Cerebellar cortex (tissue), 1 donor: ENCODE data around the gene FRMD4A.
"Not testable (repeated sequence)": the region's sequence is repeated elsewhere in the genome, so short reads cannot be mapped to it uniquely, and the experiment has no call there.

ENCODE experiments used
- DNase-seq: peaks from one replicate; pipeline ENCODE4 v3.0.0-alpha.2; 2015; ENCODE audit warnings: low spot score

The FRMD4A gene

DNA sequence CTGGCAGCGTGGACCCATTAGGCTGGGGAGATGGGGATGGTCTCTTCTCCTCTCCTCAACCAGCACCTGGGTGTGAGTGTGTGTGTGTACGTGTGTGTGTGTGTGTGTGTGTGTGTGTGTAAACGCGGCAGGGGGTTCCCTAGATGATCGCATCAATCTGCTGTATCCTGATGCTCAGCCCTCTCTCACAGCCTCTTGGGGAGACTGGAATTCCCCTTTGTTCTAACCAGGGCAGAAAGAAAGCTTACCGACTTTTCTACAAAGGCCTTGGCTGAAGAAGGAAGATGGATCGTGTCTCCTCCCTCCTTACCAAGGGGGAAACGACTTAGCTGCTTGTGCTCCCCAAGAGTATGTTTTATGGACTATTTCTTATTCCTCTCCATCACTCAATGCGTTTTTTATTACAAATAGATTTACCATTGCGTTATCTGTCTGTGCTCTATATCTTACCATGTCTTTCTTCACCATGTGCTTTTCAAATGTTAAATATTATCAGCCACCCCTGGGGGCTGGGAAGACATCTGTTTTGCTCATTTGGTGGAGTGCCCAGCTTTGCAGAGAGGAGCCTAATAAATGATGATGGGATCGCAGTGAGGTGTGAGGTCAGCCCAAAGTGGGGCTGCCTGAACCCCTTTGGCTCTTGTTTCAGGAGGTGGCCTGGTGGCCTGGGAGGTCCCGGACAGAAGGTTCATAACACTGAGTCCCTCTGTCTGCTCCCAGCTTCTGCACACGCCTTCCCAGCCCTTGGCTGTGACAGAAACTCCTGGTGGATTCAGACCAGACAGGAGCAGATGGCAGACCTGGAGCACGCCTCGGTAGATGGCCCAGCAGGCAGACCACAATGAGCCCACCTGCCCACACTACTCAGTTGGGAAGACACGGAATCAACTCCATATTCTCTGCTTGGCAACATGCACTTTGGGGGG, 481.9 kb downstream of the FRMD4A start:
- peak; percentile 45 for DNase-seq

DNA sequence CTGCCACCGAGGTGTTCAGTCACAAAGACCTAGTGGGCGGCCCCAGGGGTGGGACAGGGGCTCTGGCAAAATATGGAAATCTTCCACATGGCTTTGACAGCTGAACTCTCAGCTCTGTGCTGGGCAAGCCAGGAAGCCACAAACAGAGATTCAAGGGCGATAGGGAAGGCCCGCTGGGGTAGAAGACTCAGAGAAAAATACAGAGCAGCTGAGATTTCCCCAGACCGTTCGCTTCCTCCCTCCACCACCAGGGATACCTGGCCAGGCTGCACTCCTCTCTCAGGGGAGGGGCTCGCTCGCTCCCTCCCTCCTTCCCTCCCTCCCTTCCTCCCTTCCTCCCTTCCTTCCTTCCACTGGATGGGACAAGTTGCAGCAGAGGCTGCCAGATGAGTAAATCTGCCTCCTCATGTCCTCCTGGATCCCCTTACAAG, 483.5 kb downstream of the FRMD4A start:
- DNase-seq = no peak

DNA sequence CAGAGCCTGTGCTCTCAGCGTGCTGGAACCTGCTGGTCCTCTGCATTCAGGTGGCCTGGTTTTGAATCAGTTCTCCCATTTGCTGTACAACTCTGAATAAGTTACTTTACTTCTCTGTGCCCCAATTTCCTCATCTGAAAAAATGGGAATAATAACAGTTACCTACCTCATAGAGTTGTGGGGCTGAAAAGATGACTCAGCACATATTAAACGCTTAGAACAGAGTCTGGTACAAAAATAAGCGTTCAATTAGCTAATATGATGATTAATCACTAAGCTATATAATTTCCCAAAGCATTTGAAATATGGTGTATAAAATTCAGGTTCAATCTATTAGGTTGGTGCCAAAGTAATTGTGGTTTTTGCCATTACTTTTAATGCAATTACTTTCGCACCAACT, 484.8 kb downstream of the FRMD4A start:
- DNase-seq = no peak

DNA sequence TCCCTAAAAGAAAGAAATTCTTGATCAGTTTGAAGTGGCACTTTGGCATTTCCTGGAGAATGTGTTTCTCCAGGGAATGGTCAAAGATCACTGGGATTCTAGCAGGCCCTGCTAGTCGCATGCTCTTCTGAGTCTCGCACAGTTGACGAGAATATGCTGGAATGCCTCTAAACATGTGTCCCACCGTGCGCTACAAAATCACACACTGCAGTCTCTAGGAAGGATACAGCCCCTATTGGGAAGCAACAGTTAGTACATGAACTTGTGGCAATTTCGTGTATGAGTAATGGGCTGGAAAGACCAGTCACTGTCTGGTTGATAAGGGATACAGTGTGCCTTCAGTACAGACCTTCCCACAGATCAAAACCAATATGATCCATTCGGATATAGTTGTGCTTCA, 486.1 kb downstream of the FRMD4A start:
- DNase-seq = no peak

DNA sequence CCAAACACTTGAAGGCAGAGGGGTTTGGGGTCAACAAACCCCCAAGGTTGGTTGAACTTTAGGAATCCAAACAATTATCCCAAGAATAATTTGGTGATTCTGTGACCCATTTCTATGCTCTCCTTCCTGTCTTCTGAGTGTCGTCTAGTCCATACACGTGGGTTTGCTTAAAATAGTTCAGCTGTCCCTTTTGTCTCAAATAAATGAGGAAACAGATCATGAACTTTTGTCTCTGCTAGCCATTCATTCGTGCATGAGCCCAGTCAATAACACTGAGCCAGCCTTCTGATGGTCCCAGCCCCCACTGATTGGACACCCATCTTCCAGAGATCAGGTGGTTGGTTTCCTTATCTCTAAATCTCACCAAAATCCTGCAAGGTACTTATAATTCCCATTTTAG, 488.6 kb downstream of the FRMD4A start:
- DNase-seq = no peak

DNA sequence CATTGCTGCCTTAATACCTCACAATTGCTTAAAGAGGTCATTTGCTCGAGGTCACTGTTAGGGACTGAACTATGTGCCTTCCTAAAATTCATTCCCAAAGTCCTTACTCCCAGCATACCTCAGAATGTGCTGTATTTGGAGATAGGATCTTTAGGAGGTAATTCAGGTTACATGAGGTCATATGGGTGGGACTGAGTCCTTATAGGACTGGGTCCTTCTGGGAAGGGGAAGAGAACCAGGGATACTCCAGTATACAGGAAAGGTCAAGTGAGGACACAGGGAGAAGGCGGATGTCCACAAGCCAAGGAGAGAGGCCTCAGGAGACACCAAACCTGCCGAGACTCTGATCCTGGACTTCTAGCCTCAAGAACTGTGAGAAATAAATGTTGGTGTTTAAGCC, 490.7 kb downstream of the FRMD4A start:
- no peak for DNase-seq

DNA sequence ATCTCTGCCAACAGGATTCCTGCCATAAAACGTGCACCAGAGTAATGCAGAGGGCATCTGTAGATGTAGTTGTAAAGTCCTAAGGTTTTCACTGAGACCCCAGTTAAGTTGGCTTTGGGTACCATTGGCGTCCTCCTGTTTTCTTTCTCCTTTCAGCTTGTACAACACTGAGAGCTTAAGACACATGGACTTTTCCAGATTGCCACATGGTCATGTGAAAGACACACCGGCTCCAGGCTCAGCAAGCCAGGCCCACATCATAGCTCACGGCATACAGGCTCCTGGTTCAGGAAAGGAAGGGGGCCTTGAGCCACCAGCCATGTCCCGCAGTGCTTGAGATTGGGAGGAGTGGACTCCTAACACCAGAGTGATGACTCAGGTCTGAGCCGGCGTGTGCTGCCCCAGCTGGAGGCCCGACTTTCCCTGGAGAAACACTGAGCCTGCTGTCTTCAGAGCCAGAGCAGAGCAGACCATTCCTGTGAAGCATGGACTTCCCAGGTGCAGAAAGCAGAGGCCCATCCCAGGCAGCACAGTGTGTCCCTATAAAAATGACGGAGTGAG, 491.2 kb downstream of the FRMD4A start:
- DNase-seq = no peak

DNA sequence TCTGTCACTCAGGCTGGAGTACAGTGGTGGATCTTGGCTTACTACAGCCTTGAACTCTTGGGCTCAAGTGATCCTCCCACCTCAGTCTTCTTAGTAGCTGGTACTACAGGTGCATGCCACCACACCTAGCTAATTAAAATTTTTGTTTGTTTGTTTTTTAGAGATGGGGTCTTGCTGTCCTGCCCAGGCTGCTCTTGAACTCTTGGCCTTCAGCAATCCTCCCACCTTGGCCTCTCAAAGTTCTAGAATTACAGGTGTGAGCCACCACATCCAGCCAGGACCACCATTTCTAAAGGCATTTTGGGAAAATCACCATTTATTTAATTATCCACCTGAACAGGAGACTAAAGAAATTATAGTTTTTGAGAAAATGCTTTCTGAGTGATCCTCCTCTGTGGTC, 491.7 kb downstream of the FRMD4A start:
- DNase-seq = no peak

DNA sequence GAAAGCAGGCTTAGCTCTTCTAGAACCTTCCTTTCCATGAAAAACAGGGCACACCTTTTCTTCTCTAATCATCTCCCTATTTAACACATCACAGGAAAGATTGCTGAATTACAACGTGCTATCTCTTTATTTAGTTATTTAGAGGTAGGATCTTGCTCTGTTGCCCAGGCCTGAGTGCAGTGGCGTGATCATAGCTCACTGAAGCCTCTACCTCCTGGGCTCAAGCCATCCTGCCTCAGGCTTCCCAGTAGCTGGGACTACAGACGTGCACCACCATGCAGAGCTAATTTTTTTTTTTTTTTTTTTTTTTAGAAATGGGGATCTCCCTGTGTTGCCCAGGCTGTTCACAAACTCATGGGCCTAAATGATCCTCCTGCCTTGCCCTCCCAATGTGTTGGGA, 492.8 kb downstream of the FRMD4A start:
- no peak for DNase-seq

DNA sequence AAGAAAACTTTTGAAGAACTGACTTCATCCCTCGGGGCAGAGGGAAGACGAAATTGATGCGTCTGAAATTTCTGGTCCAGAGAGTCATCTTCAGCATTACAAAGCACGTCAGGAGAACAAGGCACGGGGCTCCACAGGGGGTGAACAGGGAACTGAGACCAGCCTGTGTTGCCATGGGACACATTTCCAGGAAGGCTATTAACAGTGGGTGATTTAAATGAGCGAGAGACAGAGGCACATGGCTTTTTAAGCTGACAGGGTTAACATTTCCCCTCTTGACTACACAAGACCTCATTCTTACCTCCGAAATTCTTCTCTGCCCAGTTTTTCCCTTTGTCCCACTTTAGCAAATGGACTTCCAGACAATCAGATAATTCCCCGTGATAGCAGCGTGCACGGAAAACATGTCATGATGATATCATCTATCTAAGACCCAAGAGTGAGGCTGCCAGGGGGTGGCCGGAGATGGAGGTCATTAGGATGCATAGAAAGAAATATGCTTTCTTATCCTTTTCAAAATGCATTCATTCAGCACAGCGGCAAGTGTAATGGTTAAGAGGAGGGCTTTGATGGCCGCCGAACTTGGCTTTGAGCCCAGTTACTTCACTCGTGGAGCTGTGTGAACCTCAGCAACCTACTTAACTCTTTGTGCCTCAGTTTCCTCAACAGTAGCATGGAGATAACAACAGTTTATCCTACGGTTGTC, 496.0 kb downstream of the FRMD4A start:
- no peak for DNase-seq

DNA sequence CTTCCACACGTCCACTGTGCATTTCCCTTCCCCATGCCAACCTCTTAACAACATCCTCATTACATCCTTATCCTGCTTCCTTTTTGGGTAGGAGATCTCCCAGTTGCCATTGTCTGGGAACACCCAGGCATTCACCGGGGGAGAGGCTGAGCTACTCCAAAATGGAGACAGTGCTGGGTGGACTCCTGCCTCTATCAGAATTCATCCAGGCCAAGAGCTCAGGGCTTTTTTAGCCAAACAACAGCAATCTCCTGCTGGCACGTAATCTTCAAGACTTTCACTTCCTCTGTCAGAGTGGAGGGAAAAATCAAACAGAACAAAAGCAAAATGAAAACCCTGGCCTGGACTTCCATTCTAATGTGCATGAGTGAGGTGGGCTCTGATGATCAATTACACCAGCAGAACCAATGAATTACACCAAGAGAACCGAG, 499.0 kb downstream of the FRMD4A start:
- no peak for DNase-seq

DNA sequence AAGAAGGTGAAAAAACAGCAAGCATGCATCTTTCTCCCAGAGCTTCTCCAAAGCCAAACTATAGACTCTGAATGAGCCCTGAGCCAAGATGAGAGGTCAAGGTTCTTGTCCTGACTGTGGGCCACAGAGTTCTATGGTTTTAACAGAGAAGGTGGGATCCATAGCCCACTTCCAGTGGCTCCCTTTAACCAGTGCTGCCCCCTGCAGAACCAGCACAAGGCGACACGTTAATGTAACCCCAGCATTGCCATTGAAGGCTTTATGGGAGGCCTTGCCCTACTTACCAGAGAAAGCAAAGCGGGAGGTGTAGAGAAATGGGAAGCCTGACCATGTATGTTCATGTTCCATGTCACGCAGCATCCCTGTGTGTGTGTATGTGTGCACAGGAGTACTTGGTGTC, 500.3 kb downstream of the FRMD4A start:
- no peak for DNase-seq

DNA sequence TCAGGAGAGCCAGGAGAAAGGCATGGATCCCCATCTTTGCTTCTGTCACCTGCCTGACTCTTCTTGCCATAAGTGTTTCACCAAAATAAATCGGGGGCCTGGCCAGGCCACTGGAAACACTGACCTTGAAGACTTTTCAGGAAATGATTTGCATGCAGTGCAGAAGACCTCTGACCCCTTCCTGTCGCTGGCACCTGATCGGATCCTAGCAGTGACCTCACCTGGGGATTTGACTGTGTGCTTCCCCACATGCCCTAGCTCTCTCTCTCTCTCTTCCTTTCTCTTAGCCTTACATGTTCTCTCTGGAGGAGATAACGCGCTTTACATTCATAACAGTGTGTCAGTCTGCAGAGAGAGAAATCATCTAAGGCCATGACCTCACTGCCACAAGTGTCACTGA, 500.9 kb downstream of the FRMD4A start:
- no peak for DNase-seq

DNA sequence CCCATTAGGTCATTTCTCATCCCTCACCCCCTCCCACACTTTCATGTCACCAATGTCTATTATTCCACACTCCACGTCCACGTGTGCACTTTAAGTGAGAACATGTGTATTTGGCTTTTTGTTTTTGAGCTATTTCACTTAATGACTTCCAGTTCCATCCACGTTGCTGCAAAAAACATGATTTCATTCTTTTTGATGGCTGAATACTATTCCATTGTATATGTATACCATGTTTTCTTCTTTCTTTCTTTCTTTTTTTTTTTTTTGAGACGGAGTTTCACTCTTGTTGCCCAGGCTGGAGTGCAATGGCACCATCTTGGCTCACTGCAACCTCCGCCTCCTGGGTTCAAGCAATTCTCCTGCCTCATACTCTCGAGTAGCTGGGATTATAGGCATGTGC, 502.4 kb downstream of the FRMD4A start:
- DNase-seq = not testable (repeated sequence)

DNA sequence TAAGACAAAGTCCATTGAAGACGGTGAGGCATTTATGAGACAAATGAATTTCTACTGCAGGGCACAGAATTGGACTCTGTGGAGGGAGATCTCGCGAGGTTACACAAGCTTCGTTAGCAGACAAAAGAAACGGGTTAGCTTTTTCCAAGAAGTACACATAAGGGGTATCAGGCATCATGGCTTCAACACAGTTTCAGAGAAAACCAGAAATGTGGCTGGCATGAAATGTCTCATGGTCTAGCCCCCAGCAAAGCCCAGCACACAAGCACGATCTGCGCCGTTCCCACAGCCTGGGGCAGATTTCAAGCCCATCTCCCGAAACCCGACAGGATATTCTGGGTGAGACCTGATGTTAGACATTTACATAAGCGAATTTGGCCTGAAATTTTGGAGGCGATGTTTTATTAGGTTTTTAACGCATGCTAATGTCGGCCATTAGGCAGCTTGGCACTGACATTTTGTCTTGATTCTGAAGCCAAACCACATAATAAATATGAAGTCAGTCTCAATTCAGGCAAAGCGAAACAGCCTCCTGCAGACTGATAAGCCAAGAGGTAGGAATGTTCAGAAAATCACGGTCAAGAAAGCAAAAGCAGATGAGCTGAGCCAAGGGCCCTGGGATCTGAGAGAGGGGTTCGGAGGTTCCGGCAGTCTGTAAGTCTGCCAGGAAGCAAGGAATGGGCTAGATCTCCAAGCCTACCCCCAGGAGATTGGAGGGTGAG, 503.5 kb downstream of the FRMD4A start:
- DNase-seq = no peak

DNA sequence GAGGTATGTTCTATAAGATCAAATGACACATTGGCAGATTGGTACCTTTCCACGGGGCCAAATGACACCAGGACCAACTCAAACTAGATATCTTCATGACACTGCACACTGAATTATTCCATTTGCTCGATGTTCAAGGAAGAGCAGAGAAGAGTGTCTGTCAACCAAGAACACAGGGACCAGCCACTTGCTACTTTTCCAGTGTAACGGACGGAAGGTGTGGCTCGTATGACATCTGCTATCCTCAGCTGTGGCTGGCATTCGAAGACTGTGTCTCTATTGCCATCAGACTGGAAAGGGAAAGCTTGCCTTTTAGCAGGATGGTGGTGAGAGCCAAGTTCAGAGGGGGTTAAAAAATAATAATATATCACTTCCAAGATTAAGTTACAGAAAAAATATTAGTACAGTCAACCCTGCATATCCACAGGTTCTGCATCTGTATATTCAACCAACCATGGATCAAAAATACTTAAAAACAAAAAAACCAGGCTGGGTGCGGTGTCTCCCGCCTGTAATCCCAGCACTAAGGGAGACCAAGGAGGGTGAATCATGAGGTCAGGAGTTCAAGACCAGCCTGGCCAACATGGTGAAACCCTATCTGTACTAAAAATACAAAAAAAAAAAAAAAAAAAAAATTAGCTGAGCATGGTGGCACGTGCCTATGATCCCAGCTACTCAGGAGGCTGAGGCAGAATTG, 506.9 kb downstream of the FRMD4A start:
- no peak for DNase-seq

DNA sequence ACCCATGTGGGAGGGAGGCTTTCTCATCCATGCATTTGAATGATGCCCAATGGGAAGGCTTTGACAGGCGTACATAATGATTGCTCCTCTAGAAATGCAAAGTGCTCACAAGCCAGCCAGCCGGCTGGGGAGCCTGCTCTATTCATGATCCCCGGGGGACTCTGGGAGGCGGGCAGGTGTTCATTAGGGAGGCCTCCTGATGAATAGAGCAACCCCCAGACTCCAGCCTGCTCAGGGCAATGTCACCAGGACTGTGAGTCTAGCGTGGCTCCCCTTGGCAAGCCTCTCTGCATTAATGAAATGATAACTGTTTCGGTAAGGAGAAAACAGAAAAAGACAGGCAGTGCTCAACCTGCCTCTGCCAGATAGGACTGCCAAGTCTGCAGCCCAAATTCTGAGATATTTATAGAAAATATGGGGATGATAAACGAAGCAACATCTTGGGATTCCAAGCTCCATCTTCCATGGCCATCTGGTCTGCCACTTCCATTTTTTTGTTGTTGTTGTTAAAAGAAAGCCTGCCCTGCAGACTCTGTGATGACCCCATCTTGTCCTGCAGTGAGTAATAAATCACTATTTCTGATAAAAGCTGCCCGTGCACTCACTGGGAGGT, 507.5 kb downstream of the FRMD4A start:
- peak; percentile 75 for DNase-seq

DNA sequence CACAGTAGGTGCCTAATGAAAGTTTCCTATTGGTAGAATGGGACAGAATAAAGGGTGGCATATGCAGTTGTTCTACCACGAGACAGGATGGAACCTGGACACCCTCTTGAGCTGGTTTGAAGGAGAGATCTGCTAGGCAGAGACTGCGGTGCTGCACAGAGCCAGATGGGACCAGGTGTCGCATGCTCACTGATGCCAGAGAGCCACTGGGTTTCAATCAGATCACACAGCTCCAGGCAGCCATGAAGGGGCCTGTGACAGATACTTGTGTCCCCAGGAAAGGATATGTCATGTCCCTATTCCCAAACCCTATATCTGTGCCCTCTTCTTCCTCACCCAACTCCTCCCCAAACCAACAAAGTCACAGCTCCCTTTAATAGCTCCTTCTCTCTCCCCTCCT, 508.2 kb downstream of the FRMD4A start:
- DNase-seq = no peak

DNA sequence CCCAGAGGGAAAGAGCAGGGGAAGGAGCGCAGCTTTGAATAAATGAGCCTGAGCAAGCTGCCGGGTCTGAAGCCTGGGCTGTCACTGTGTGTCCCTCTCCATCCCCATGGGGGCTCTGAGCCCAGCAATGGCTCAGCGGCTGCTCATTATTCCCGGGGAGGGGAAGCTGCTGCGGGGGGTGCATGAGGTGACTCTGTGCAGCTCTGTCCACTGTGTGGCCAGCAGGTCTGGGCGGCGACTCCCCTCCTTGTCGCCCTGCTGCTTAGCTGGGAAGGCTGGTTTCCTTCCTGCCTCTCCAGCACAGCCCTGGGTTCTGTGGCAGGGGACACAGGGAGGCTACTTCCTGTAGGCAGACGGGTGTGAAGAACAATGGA, 509.8 kb downstream of the FRMD4A start:
- no peak for DNase-seq

DNA sequence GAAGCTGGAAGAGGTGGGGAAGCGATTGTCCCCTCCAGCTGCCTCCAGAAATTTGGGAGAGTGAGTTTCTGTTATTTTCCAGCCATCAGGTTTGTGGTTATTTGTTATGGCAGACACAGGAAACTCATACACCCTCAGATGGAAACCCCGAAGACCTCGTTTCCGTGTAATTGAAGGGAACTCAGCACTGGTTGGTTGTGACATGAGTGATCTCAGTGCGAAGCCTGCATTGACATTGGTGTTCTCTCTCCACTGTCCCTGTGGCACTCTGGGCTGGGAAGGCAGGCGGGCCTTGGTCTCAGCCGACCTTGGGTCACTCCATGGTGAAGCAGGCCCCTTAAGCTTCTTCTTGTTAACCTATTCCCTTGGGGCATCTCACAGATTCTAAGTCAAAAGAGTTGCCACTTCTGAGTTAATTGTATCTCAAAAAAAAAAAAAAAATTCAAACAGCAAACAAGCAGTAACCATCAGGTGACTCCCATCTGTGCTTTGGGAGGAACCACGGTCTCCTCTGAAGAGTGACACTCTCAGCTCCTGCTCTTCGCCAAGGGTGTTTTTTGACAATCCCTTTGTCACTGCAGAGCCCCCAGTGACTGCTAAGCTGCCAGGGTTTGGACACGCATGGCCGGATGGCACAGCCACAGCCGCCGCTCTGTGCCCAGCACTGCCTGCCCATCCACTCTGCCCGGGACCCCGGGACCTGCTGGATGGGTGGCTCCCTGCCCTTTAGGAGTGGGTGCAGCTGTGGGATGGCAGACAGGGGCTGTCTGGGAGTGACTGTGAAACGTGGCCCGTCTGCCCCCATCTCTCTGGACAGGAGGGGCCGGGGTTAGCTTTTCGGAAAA, 510.4 kb downstream of the FRMD4A start:
- DNase-seq = no peak
